Thyroid gland (tissue), 4 donors: ENCODE measurements around the gene ZNF385C. TPM values are rescaled to one million over a fixed set of nuclear protein-coding genes. Genes with fewer than 3 reads are reported as not detected.

Experiments
- DNase-seq, 2 donors: peaks; one replicate each; pipeline ENCODE4 v3.0.0-alpha.2; 2019
- H3K27ac ChIP-seq, 3 donors: fragments of 200-600 bp; sonication (generic); 1 replicate in 2 of 3; 2 replicates in 1 of 3; pipeline ENCODE4 v1.5.1; 2016 to 2019; ENCODE audit warnings: mild to moderate bottlenecking in 1 of 3, moderate library complexity in 1 of 3
- H3K27me3 ChIP-seq: fragments of 200-600 bp; sonication (generic); one replicate; pipeline ENCODE4 v1.5.1; 2019
- H3K36me3 ChIP-seq, 2 donors: fragments of 200-600 bp; sonication (generic); one replicate each; pipeline ENCODE4 v1.5.1; 2016 to 2019
- H3K4me1 ChIP-seq, 2 donors: fragments of 200-600 bp; sonication (generic); one replicate each; pipeline ENCODE4 v1.5.1; 2017 to 2019
- H3K4me3 ChIP-seq, 3 donors: fragments of 200-600 bp; sonication (generic); replicated peaks in 1 of 3; 1 replicate in 2 of 3; 2 replicates in 1 of 3; pipeline ENCODE4 v1.5.1; 2016; ENCODE audit warnings: mild to moderate bottlenecking in 1 of 3
- H3K9me3 ChIP-seq: fragments of 200-600 bp; sonication (generic); one replicate; pipeline ENCODE4 v1.5.1; 2017
- CTCF ChIP-seq, 6 experiments: fragments of 200-600 bp in 3 of 6; fragments of 450-650 bp in 3 of 6; sonication (generic) in 3 of 6; IDR thresholded peaks; one replicate each; pipeline ENCODE4 v1.5.1; 2016 to 2019; ENCODE audit warnings: antibody characterized with exemption in 6 of 6, mild to moderate bottlenecking in 2 of 6, inconsistent platforms in 1 of 6, moderate library complexity in 1 of 6
- POLR2A ChIP-seq, 2 donors: fragments of 450-650 bp; IDR thresholded peaks; one replicate each; pipeline ENCODE4 v1.6.1; 2017; ENCODE audit warnings: antibody characterized with exemption in 2 of 2, mild to moderate bottlenecking in 2 of 2, moderate library complexity in 1 of 2
- WGBS, 2 donors: methylation state at CpG; one replicate each; pipeline ENCODE4 v1.1.5; 2017; 5-methylcytosine and 5-hydroxymethylcytosine counted together
- intact Hi-C: fragments of 100-400 bp; cut with DNase I; formaldehyde crosslinking; loops from one replicate; pipeline ENCODE4 v1.15.1; 2023
- total RNA-seq, 4 donors: library from RNA; depleted of rRNA; stranded (reverse); fragments of >200 nt; gene quantifications; one replicate each; pipeline ENCODE4 v1.2.3, GENCODE V29; 2016

ZNF385C gene
- total RNA-seq, 4 donors from 2014 or later: 0.22 to 0.54 TPM; not detected in 2

DNA sequence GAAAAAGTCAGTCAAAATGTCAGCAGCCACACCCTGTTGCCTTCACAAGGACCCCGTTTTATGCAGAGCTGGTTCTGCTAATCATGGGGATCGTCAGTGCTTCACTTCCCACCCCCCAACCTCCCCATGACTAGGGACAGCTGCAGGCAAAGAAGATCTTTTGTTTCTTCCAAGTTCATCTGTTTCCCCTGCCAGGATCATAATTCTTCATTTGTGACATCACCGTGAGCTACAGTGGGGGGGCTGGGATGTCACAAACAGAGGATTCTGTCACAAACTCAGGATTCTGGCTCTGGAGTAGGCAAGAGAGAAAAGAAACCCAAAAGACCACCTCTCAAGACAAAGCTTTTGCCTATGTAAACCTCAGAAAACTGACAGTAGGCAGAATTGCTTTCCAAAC, 105.7 kb downstream of the ZNF385C start:
- intact Hi-C loops: no loop called here
- H3K27ac ChIP-seq: no peak overlapping the region
- H3K27me3 ChIP-seq: no peaks in the 10 kb centered on the region
- no peaks in the 10 kb centered on the region for H3K9me3 ChIP-seq
- peaks cover 70 to 77% of the 10 kb centered on the region in 2 donors for H3K36me3 ChIP-seq
- 81 to 89% methylated on average over 3 of the region's 3 CpGs for WGBS, 2 donors
- H3K4me1 ChIP-seq: no peaks in the 10 kb centered on the region
- TF ChIP-seq POLR2A (IDR thresholded peaks at IDR 0.05): no peak
- TF ChIP-seq CTCF (IDR thresholded peaks at IDR 0.05): no peak
- no peak overlapping the region for H3K4me3 ChIP-seq
- no peak for DNase-seq

GRCh38 chr17:41989702-41990419, 108.4 kb downstream of the ZNF385C start:
- Histone ChIP-seq H3K36me3 (peaks cover 60 to 67% of the 10 kb centered on the region in 2 donors), H3K27me3 (no peaks in the 10 kb centered on the region), H3K9me3 (no peaks in the 10 kb centered on the region), H3K4me3 (no peak overlapping the region), H3K27ac (no peak overlapping the region), H3K4me1 (no peaks in the 10 kb centered on the region)
- WGBS, 2 donors: 86 to 92% methylated on average over 5 of the region's 5 CpGs
- TF ChIP-seq POLR2A (IDR thresholded peaks at IDR 0.05): no peak
- TF ChIP-seq CTCF (IDR thresholded peaks at IDR 0.05): no peak
- no peak for DNase-seq
- intact Hi-C loops: no loop called here

GRCh38 chr17:41988418-41988817, 109.9 kb downstream of the ZNF385C start:
- H3K9me3 ChIP-seq: no peaks in the 10 kb centered on the region
- peaks cover 64 to 74% of the 10 kb centered on the region in 2 donors for H3K36me3 ChIP-seq
- TF ChIP-seq POLR2A (IDR thresholded peaks at IDR 0.05): no peak
- no peak for TF ChIP-seq CTCF (IDR thresholded peaks at IDR 0.05)
- intact Hi-C loops: no loop called here
- WGBS, 2 donors: 96 to 100% methylated on average over 2 of the region's 2 CpGs
- H3K4me1 ChIP-seq: no peaks in the 10 kb centered on the region
- H3K4me3 ChIP-seq: no peak overlapping the region
- H3K27ac ChIP-seq: no peak overlapping the region
- no peak for DNase-seq
- no peaks in the 10 kb centered on the region for H3K27me3 ChIP-seq

DNA sequence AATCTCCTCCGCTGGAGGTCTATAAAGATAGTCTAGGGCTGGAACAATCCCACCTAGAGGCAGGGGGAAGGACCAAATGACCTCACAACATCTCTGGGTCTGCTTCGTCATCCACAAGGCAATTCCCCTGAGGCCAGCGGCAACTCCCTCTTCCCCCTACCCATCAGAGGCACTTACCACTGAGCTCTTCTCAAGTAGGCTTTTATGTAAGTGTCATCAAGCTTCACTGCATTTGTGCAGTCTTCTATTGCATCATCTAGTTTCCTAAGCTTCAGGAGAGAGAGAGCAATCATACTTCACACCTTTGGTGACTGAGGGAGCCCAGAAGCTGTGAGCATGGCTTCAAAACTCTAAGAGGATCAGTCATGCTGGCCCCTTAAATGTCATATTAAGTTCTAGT, 110.6 kb downstream of the ZNF385C start:
- H3K9me3 ChIP-seq: no peaks in the 10 kb centered on the region
- H3K36me3 ChIP-seq: peaks cover 64 to 75% of the 10 kb centered on the region in 2 donors
- no peak overlapping the region for H3K4me3 ChIP-seq
- WGBS, 2 donors: 84 to 93% methylated on average over 3 of the region's 3 CpGs
- no peak for DNase-seq
- no peak overlapping the region for H3K27ac ChIP-seq
- H3K27me3 ChIP-seq: no peaks in the 10 kb centered on the region
- no peak for TF ChIP-seq POLR2A (IDR thresholded peaks at IDR 0.05)
- no peak for TF ChIP-seq CTCF (IDR thresholded peaks at IDR 0.05)
- intact Hi-C loops: no loop called here
- H3K4me1 ChIP-seq: no peaks in the 10 kb centered on the region

DNA sequence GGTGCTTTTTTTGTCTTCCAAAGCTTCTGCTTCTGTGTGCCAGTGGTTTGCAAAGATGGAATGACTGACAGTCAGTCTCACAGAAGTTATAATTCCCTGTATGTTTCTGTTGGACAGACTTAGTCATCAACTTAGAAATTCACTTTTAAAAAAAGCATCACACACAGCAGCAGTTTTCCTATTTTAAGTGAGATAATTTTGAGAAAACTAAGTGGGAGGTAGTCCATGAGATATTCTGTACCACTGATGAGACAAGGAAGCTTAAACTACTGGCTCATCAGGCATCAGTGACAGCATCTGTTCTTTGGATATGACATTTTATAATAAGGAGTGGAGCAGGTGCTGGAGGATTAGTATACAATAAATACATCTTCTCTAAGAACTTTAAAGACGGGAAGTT, 111.6 kb downstream of the ZNF385C start:
- Histone ChIP-seq H3K36me3 (peaks cover 62 to 75% of the 10 kb centered on the region in 2 donors), H3K4me1 (no peaks in the 10 kb centered on the region)
- intact Hi-C loops: no loop called here

More for the DNA sequence above, 111.6 kb downstream of the ZNF385C start:
- Histone ChIP-seq H3K27ac (no peak overlapping the region), H3K4me3 (no peak overlapping the region), H3K9me3 (no peaks in the 10 kb centered on the region), H3K27me3 (no peaks in the 10 kb centered on the region)
- TF ChIP-seq CTCF (IDR thresholded peaks at IDR 0.05) (no peak), POLR2A (IDR thresholded peaks at IDR 0.05) (no peak)
- 90 to 96% methylated on average over 1 of the region's 1 CpG for WGBS, 2 donors
- DNase-seq: no peak
